Prostate gland (tissue), 2 donors: Measurements from ENCODE around the gene FCHSD2. TPM values are rescaled to one million over a fixed set of nuclear protein-coding genes. Genes with fewer than 3 reads are reported as not detected.

Experiments
- DNase-seq: peaks from one replicate; pipeline ENCODE4 v3.0.0-alpha.2; 2019; ENCODE audit warnings: low spot score
- H3K27ac ChIP-seq, 2 donors: fragments of 200-600 bp; sonication (generic); 2 replicates each; pipeline ENCODE4 v1.5.1; 2017 to 2019
- H3K27me3 ChIP-seq: fragments of 200-600 bp; sonication (generic); replicated peaks from 2 replicates; pipeline ENCODE4 v1.5.1; 2019; ENCODE audit not compliant: insufficient read depth
- H3K36me3 ChIP-seq, 2 donors: fragments of 200-600 bp; sonication (generic); 1 replicate in 1 of 2; 2 replicates in 1 of 2; pipeline versions ENCODE4 v1.5.1 to v1.8.1; 2017 to 2019
- H3K4me1 ChIP-seq: fragments of 200-600 bp; sonication (generic); replicated peaks from 2 replicates; pipeline ENCODE4 v1.5.1; 2019
- H3K4me3 ChIP-seq, 2 donors: fragments of 200-600 bp; sonication (generic); 2 replicates each; pipeline ENCODE4 v1.5.1; 2017 to 2019
- H3K9me3 ChIP-seq: fragments of 200-600 bp; sonication (generic); 2 replicates; pipeline ENCODE4 v1.5.1; 2017
- POLR2A ChIP-seq: fragments of 450-650 bp; IDR thresholded peaks from one replicate; pipeline ENCODE4 v1.6.1; 2016; ENCODE audit warnings: antibody characterized with exemption, mild to moderate bottlenecking
- POLR2AphosphoS5 ChIP-seq: sonication (generic); formaldehyde crosslinking; IDR thresholded peaks from one replicate; pipeline ENCODE4 v1.6.1; 2017; ENCODE audit warnings: antibody characterized with exemption
- WGBS: methylation state at CpG from one replicate; pipeline ENCODE4 v1.1.5; 2018; 5-methylcytosine and 5-hydroxymethylcytosine counted together
- intact Hi-C: fragments of 100-400 bp; cut with DNase I; formaldehyde crosslinking; loops from one replicate; pipeline ENCODE4 v1.14.2; 2022
- total RNA-seq, 2 donors: library from RNA; depleted of rRNA; stranded (reverse); fragments of >200 nt; gene quantifications; one replicate each; pipeline ENCODE4 v1.1.0, GENCODE V29; 2016
- TF ChIP-seq, protein P1 (sequence below), 4 experiments: fragments of 200-600 bp in 2 of 4; fragments of 450-650 bp in 2 of 4; sonication (generic) in 2 of 4; IDR thresholded peaks; 1 replicate in 3 of 4; 2 replicates in 1 of 4; pipeline ENCODE4 v1.5.1; 2016 to 2019; ENCODE audit warnings: antibody characterized with exemption in 4 of 4, mild to moderate bottlenecking in 2 of 4, moderate library complexity in 2 of 4

FCHSD2 gene
- total RNA-seq, 2 donors from 2014 or later: 9.9 to 45.3 TPM

- WGBS: 99% methylated on average over 3 of the region's 3 CpGs
- no peak for DNase-seq
- Histone ChIP-seq H3K27me3 (no peaks in the 10 kb centered on the region), H3K9me3 (no peaks in the 10 kb centered on the region), H3K27ac (no peak overlapping the region), H3K4me3 (no peak overlapping the region), H3K4me1 (no peaks in the 10 kb centered on the region), H3K36me3 (no peaks in the 10 kb centered on the region)
- intact Hi-C loops: no loop called here
- TF ChIP-seq, protein P1, sequence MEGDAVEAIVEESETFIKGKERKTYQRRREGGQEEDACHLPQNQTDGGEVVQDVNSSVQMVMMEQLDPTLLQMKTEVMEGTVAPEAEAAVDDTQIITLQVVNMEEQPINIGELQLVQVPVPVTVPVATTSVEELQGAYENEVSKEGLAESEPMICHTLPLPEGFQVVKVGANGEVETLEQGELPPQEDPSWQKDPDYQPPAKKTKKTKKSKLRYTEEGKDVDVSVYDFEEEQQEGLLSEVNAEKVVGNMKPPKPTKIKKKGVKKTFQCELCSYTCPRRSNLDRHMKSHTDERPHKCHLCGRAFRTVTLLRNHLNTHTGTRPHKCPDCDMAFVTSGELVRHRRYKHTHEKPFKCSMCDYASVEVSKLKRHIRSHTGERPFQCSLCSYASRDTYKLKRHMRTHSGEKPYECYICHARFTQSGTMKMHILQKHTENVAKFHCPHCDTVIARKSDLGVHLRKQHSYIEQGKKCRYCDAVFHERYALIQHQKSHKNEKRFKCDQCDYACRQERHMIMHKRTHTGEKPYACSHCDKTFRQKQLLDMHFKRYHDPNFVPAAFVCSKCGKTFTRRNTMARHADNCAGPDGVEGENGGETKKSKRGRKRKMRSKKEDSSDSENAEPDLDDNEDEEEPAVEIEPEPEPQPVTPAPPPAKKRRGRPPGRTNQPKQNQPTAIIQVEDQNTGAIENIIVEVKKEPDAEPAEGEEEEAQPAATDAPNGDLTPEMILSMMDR (IDR thresholded peaks at IDR 0.05): no peak
- no peak for TF ChIP-seq POLR2AphosphoS5
Observed at GRCh38 chr11:72959998-72960731, 182.0 kb downstream of the FCHSD2 start.

DNA sequence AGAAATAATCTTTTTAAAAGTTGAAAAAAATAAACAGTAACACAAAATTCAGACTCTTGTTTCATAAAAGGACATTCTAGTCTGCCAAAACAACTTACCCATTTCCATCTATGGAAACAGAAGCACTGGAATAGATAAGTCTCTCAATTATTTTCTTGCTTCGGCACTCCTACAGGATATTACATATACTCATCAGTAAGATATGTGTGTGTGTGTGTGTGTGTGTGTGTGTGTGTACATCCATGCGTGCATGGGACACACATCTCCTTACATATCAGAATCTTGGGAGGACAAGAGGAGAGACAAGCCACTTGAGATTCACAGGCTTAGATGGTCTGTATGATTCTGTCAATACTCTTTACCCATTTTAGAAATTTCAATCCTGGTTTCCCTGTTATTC, 183.3 kb downstream of the FCHSD2 start:
- intact Hi-C loops: no loop called here
- TF ChIP-seq POLR2A: no peak
- no peak for TF ChIP-seq POLR2AphosphoS5
- TF ChIP-seq, protein P1 (IDR thresholded peaks at IDR 0.05): no peak
- Histone ChIP-seq H3K36me3 (no peaks in the 10 kb centered on the region), H3K4me3 (no peak overlapping the region), H3K9me3 (no peaks in the 10 kb centered on the region), H3K27ac (no peak overlapping the region), H3K27me3 (no peaks in the 10 kb centered on the region), H3K4me1 (no peaks in the 10 kb centered on the region)
- DNase-seq: no peak
- WGBS: 91% methylated on average over 2 of the region's 2 CpGs

GRCh38 chr11:72955466-72955865, 186.7 kb downstream of the FCHSD2 start:
- H3K4me1 ChIP-seq: no peaks in the 10 kb centered on the region
- H3K36me3 ChIP-seq: no peaks in the 10 kb centered on the region
- WGBS: 74% methylated on average over 1 of the region's 1 CpG
- no peaks in the 10 kb centered on the region for H3K9me3 ChIP-seq
- TF ChIP-seq, protein P1 (IDR thresholded peaks at IDR 0.05): no peak
- TF ChIP-seq POLR2A: no peak
- TF ChIP-seq POLR2AphosphoS5: no peak
- intact Hi-C loops: no loop called here
- H3K4me3 ChIP-seq: no peak overlapping the region
- no peak for DNase-seq
- H3K27ac ChIP-seq: no peak overlapping the region
- H3K27me3 ChIP-seq: no peaks in the 10 kb centered on the region

DNA sequence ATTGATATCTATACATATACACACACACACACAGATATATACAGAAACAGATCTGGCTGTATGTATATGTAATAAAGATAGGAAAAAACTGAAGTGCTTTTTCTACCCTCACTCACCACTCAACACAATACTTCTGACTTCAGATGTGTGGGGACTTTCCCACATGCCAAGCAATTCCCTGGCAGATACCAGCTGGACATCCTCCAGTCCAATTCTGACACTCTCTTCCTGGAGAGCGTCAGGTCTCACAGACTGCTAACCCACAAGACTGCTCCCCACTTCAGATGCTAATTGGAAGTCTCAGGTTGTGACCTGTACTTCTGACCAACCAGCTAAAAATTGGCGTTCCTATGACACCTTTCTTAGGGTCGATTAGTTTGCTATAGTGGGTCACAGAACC, 187.3 kb downstream of the FCHSD2 start:
- intact Hi-C loops: no loop called here
- no peak for DNase-seq
- WGBS: 63% methylated on average over 3 of the region's 3 CpGs

DNA sequence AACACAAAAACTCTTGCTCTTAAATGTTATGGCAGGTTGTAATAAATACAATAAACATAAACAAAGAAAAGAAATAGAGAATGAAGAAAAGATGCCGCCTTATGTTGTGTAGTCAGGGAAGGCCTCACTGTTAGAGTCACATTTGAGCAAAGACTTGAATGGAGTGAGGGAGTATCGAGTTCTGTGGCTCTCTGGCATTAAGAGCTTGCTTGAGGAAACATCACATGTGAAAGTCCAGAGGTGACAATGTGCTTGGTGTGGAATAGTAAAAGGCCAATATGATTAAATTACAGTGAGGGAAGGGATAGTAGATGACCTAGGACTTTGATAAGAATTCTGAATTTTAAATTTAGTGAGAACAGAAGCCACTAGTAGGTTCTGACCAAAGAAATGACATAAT, 188.5 kb downstream of the FCHSD2 start:
- H3K27ac ChIP-seq: no peak overlapping the region
- no peak for DNase-seq
- 96% methylated on average over 2 of the region's 2 CpGs for WGBS

More for the DNA sequence above, 187.3 kb downstream of the FCHSD2 start:
- H3K4me3 ChIP-seq: no peak overlapping the region
- no peaks in the 10 kb centered on the region for H3K4me1 ChIP-seq
- no peaks in the 10 kb centered on the region for H3K27me3 ChIP-seq
- no peaks in the 10 kb centered on the region for H3K36me3 ChIP-seq
- TF ChIP-seq, protein P1 (IDR thresholded peaks at IDR 0.05): no peak
- no peak overlapping the region for H3K27ac ChIP-seq
- no peaks in the 10 kb centered on the region for H3K9me3 ChIP-seq

More for the DNA sequence above, 188.5 kb downstream of the FCHSD2 start:
- intact Hi-C loops: no loop called here
- no peak for TF ChIP-seq POLR2AphosphoS5
- TF ChIP-seq, protein P1 (IDR thresholded peaks at IDR 0.05): no peak
- no peak for TF ChIP-seq POLR2A
- H3K27me3 ChIP-seq: no peaks in the 10 kb centered on the region
- H3K4me3 ChIP-seq: no peak overlapping the region
- no peaks in the 10 kb centered on the region for H3K9me3 ChIP-seq
- no peaks in the 10 kb centered on the region for H3K4me1 ChIP-seq
- H3K36me3 ChIP-seq: no peaks in the 10 kb centered on the region
